DOHH2 (cell line): ENCODE results near the gene TMEM9.

Experiments
- H3F3A ChIP-seq: fragments of 200-600 bp; sonication (generic), shearing (Covaris generic); 2 replicates; pipeline ENCODE4 v1.6.0; 2016; ENCODE audit warnings: antibody characterized with exemption, mild to moderate bottlenecking; ENCODE audit not compliant: control insufficient read depth, insufficient read depth
- H3K27ac ChIP-seq: fragments of 200-600 bp; sonication (generic); 2 replicates; pipeline ENCODE4 v1.5.1; 2014; ENCODE audit warnings: low read depth, mild to moderate bottlenecking, low read length, moderate library complexity
- H3K27me3 ChIP-seq: fragments of 200-600 bp; sonication (generic); 2 replicates; pipeline ENCODE4 v1.6.1; 2014; ENCODE audit warnings: mild to moderate bottlenecking, low read length, mixed read lengths; ENCODE audit not compliant: control insufficient read depth
- H3K36me3 ChIP-seq: fragments of 200-600 bp; sonication (generic); 2 replicates; pipeline ENCODE4 v1.6.1; 2014; ENCODE audit warnings: mild to moderate bottlenecking, low read length, moderate library complexity, mixed read lengths; ENCODE audit not compliant: control insufficient read depth
- H3K4me1 ChIP-seq: fragments of 200-600 bp; sonication (generic); 2 replicates; pipeline ENCODE4 v1.6.1; 2014; ENCODE audit warnings: mild to moderate bottlenecking, low read length, mixed read lengths; ENCODE audit not compliant: control insufficient read depth
- H3K4me2 ChIP-seq: fragments of 200-600 bp; sonication (generic); 2 replicates; pipeline ENCODE4 v1.6.0; 2014; ENCODE audit warnings: mild to moderate bottlenecking, low read length, moderate library complexity
- H3K4me3 ChIP-seq: fragments of 200-600 bp; sonication (generic); 2 replicates; pipeline ENCODE4 v1.5.1; 2014; ENCODE audit warnings: mild to moderate bottlenecking, low read length, mixed read lengths
- H3K79me2 ChIP-seq: fragments of 200-600 bp; sonication (generic); 2 replicates; pipeline ENCODE4 v1.6.1; 2014; ENCODE audit warnings: mild to moderate bottlenecking, low read length, mixed read lengths; ENCODE audit not compliant: control insufficient read depth
- H3K9me2 ChIP-seq: fragments of 200-600 bp; sonication (generic); replicated peaks from 2 replicates; pipeline ENCODE4 v1.6.1; 2014; ENCODE audit warnings: mild to moderate bottlenecking, low read length, mixed read lengths; ENCODE audit not compliant: control insufficient read depth
- H3K9me3 ChIP-seq: fragments of 200-600 bp; sonication (generic); 2 replicates; pipeline ENCODE4 v1.6.1; 2014; ENCODE audit warnings: antibody characterized with exemption, low read length, mixed read lengths; ENCODE audit not compliant: control insufficient read depth, insufficient read depth
- H4K20me1 ChIP-seq: fragments of 200-600 bp; sonication (generic); 2 replicates; pipeline ENCODE4 v1.6.0; 2014; ENCODE audit warnings: low read depth, mild to moderate bottlenecking, antibody characterized with exemption, low read length, moderate library complexity; ENCODE audit not compliant: control insufficient read depth, insufficient read depth
- CTCF ChIP-seq: fragments of 200-600 bp; sonication (generic); IDR thresholded peaks from one replicate; pipeline ENCODE4 v1.5.1; 2014; ENCODE audit warnings: antibody characterized with exemption, mild to moderate bottlenecking, low read depth, low read length; ENCODE audit not compliant: poor library complexity, severe bottlenecking
- EZH2phosphoT487 ChIP-seq: fragments of 200-600 bp; sonication (generic); IDR thresholded peaks from 2 replicates; pipeline ENCODE4 v1.6.1; 2017; ENCODE audit warnings: borderline replicate concordance, mild to moderate bottlenecking, antibody characterized with exemption, low read length, moderate library complexity, mixed read lengths

TMEM9 gene

DNA sequence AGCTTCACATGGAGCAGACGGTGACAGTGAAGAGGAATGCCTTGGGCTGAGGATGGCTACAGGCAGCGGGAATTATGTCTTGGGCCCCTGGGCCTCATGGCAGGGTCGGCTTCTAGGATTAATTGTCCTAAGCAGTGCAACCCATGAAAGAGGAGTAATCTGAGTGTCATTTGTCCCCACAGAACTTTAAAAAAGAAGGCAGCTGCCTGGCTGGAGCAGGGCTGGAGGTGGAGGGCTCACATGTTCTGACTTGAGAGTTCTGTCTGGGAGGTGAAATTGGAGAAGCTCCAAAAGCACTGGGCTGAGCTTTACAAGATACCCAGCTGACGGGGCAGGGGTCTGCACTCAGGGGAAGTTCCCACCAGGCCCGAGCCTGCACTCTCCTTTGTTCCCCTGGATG lies 64.7 kb downstream of the TMEM9 start:
- peaks cover 21% of the 10 kb centered on the region; the same call in 1 of the 2 replicates for H3K27me3 ChIP-seq
- H3K4me2 ChIP-seq = no peak overlapping the region
- no peaks in the 10 kb centered on the region for H3F3A ChIP-seq
- TF ChIP-seq CTCF = no peak
- no peak for TF ChIP-seq EZH2phosphoT487
- H3K36me3 ChIP-seq = no peaks in the 10 kb centered on the region
- H3K27ac ChIP-seq = no peak overlapping the region
- H3K4me3 ChIP-seq = no peak overlapping the region
- no peaks in the 10 kb centered on the region for H3K9me2 ChIP-seq
- H4K20me1 ChIP-seq = no peaks in the 10 kb centered on the region
- H3K9me3 ChIP-seq = no peaks in the 10 kb centered on the region
- no peaks in the 10 kb centered on the region for H3K4me1 ChIP-seq
- H3K79me2 ChIP-seq = no peaks in the 10 kb centered on the region

- TF ChIP-seq EZH2phosphoT487 (no peak), CTCF (no peak)
These were observed 65.3 kb downstream of the TMEM9 start for GRCh38 chr1:201088901-201089525.

GRCh38 chr1:201088395-201088794 lies 65.9 kb downstream of the TMEM9 start:
- no peaks in the 10 kb centered on the region for H3K36me3 ChIP-seq
- H3K27me3 ChIP-seq = peaks cover 27% of the 10 kb centered on the region
- no peak for TF ChIP-seq EZH2phosphoT487
- TF ChIP-seq CTCF = no peak
- H3K9me3 ChIP-seq = no peaks in the 10 kb centered on the region
- H3F3A ChIP-seq = no peaks in the 10 kb centered on the region
- no peaks in the 10 kb centered on the region for H3K79me2 ChIP-seq
- H3K27ac ChIP-seq = no peak overlapping the region
- H3K4me2 ChIP-seq = no peak overlapping the region
- H3K9me2 ChIP-seq = no peaks in the 10 kb centered on the region
- no peaks in the 10 kb centered on the region for H4K20me1 ChIP-seq
- H3K4me3 ChIP-seq = no peak overlapping the region
- no peaks in the 10 kb centered on the region for H3K4me1 ChIP-seq

More at GRCh38 chr1:201088901-201089525, 65.3 kb downstream of the TMEM9 start:
- Histone ChIP-seq H3K27me3 (peaks cover 26% of the 10 kb centered on the region), H3K9me2 (no peaks in the 10 kb centered on the region), H3F3A (no peaks in the 10 kb centered on the region), H3K79me2 (no peaks in the 10 kb centered on the region), H3K4me2 (no peak overlapping the region), H3K4me1 (no peaks in the 10 kb centered on the region), H4K20me1 (no peaks in the 10 kb centered on the region), H3K9me3 (no peaks in the 10 kb centered on the region), H3K27ac (no peak overlapping the region), H3K4me3 (no peak overlapping the region), H3K36me3 (no peaks in the 10 kb centered on the region)
